Endothelial cell of umbilical vein (primary cell): ENCODE results near the gene ZC3H7A. TPM values are rescaled to one million over a fixed set of nuclear protein-coding genes. Genes with fewer than 3 reads are reported as not detected.

Experiments
- BruUV-seq: library from RNA; stranded (reverse); fragments of 400-500 nt; replicated peaks from 2 replicates; lab custom pipeline; 2021; lab: Mats Ljungman, UMichigan
- CTCF ChIA-PET: fragments of 300-600, 350-600 bp; sonication (Branson Sonifier 250); formaldehyde crosslinking; loops from one replicate; lab custom pipeline; 2021; ENCODE audit warnings: antibody characterized with exemption, inconsistent platforms; lab: Charles Lee
- POLR2A ChIA-PET: fragments of 300-600, 350-600 bp; sonication (Branson Sonifier 250); formaldehyde crosslinking; loops from one replicate; lab custom pipeline; 2021; ENCODE audit warnings: antibody characterized with exemption, inconsistent platforms; lab: Charles Lee
- DNase-seq: peaks from one replicate; pipeline ENCODE4 v3.0.0-alpha.2; 2011; ENCODE audit warnings: low read depth, low spot score
- FAIRE-seq: peaks from 2 replicates; lab custom pipeline; 2011; peaks lifted over from hg19 to GRCh38; lab: Jason Lieb, UNC
- H2AFZ ChIP-seq: 2 replicates; pipeline ENCODE4 v1.6.0; 2012; ENCODE audit warnings: low read depth, low read length, control low read depth, inconsistent platforms
- H3K27ac ChIP-seq: 2 replicates; pipeline ENCODE4 v1.5.1; 2011; ENCODE audit warnings: low read depth, mild to moderate bottlenecking, control low read depth, low read length, moderate library complexity; ENCODE audit not compliant: insufficient read depth
- H3K27me3 ChIP-seq, 2 experiments: 2 replicates each; pipeline versions ENCODE4 v1.6.0 to v1.6.1; 2011; ENCODE audit warnings: low read length in 2 of 2, mixed read lengths in 1 of 2; ENCODE audit not compliant: control insufficient read depth in 2 of 2, insufficient read depth in 2 of 2
- H3K36me3 ChIP-seq, 2 experiments: 2 replicates in 1 of 2; 3 replicates in 1 of 2; pipeline ENCODE4 v1.5.1; 2011; ENCODE audit warnings: low read length in 2 of 2, mild to moderate bottlenecking in 1 of 2, moderate library complexity in 1 of 2; ENCODE audit not compliant: control insufficient read depth in 2 of 2, insufficient read depth in 2 of 2; ENCODE audit errors: extremely low read depth in 1 of 2
- H3K4me1 ChIP-seq: 3 replicates; pipeline ENCODE4 v1.5.1; 2011; ENCODE audit warnings: mild to moderate bottlenecking, low read length; ENCODE audit not compliant: control insufficient read depth, insufficient read depth; ENCODE audit errors: extremely low read depth
- H3K4me2 ChIP-seq: 2 replicates; pipeline ENCODE4 v1.6.1; 2011; ENCODE audit warnings: low read length, control low read depth, mixed read lengths; ENCODE audit not compliant: insufficient read depth
- H3K4me3 ChIP-seq, 3 experiments: fragments of 200-600 bp in 1 of 3; sonication (generic), shearing (Covaris generic) in 1 of 3; replicated peaks in 1 of 3; 2 replicates each; pipeline ENCODE4 v1.5.1; 2011 to 2016; ENCODE audit warnings: control low read depth in 3 of 3, low read length in 3 of 3, mild to moderate bottlenecking in 2 of 3, inconsistent platforms in 1 of 3, low read depth in 1 of 3, moderate library complexity in 1 of 3; ENCODE audit not compliant: insufficient read depth in 1 of 3
- H3K79me2 ChIP-seq: 2 replicates; pipeline ENCODE4 v1.6.0; 2012; ENCODE audit warnings: low read length, inconsistent platforms; ENCODE audit not compliant: control insufficient read depth, insufficient read depth
- H3K9ac ChIP-seq: replicated peaks from 2 replicates; pipeline ENCODE3; 2011; ENCODE audit warnings: low read length, control low read depth; ENCODE audit not compliant: insufficient read depth; ENCODE audit errors: extremely low read depth
- H3K9me1 ChIP-seq: replicated peaks from 3 replicates; pipeline ENCODE4 v1.6.0; 2011; ENCODE audit warnings: mild to moderate bottlenecking, low read length; ENCODE audit not compliant: control insufficient read depth, insufficient read depth; ENCODE audit errors: extremely low read depth
- H3K9me3 ChIP-seq: replicated peaks from 2 replicates; pipeline ENCODE4 v1.5.1; 2012; ENCODE audit warnings: low read length, inconsistent platforms; ENCODE audit not compliant: control insufficient read depth, insufficient read depth
- H4K20me1 ChIP-seq: replicated peaks from 2 replicates; pipeline ENCODE3; 2011; ENCODE audit warnings: mild to moderate bottlenecking, low read length; ENCODE audit not compliant: control insufficient read depth, insufficient read depth; ENCODE audit errors: extremely low read depth
- CTCF ChIP-seq, 2 donors: IDR thresholded peaks; 1 replicate in 1 of 2; 2 replicates in 1 of 2; pipeline ENCODE4 v1.5.1; 2011; ENCODE audit warnings: low read length in 2 of 2, mild to moderate bottlenecking in 2 of 2, moderate library complexity in 2 of 2, control low read depth in 1 of 2, inconsistent platforms in 1 of 2, low read depth in 1 of 2; ENCODE audit not compliant: insufficient read depth in 1 of 2; ENCODE audit errors: extremely low read depth in 1 of 2
- EZH2 ChIP-seq: IDR thresholded peaks from 2 replicates; pipeline ENCODE4 v1.6.1; 2012; ENCODE audit warnings: borderline replicate concordance, low read depth, mild to moderate bottlenecking, moderate library complexity, low read length, inconsistent platforms; ENCODE audit not compliant: severe bottlenecking
- FOS ChIP-seq: IDR thresholded peaks from 2 replicates; pipeline ENCODE4 v1.6.1; 2011; ENCODE audit warnings: mild to moderate bottlenecking, low read length, moderate library complexity, borderline replicate concordance; ENCODE audit not compliant: insufficient read depth
- GATA2 ChIP-seq: IDR thresholded peaks from 2 replicates; pipeline ENCODE4 v1.7.0; 2011; ENCODE audit warnings: low read depth, mild to moderate bottlenecking, moderate library complexity, mixed read lengths, low read length; ENCODE audit not compliant: insufficient read length, insufficient read depth
- JUN ChIP-seq: IDR thresholded peaks from 2 replicates; pipeline ENCODE4 v1.6.1; 2011; ENCODE audit warnings: borderline replicate concordance, low read depth; ENCODE audit not compliant: insufficient read length, insufficient read depth
- MAX ChIP-seq: IDR thresholded peaks from 2 replicates; pipeline ENCODE4 v1.6.1; 2011; ENCODE audit not compliant: insufficient read depth, insufficient read length
- MYC ChIP-seq: IDR thresholded peaks from one replicate; pipeline ENCODE4 v1.6.1; 2011; ENCODE audit warnings: mild to moderate bottlenecking, low read depth, low read length
- POLR2A ChIP-seq: IDR thresholded peaks from 2 replicates; pipeline ENCODE4 v1.6.1; 2012; ENCODE audit warnings: low read depth, mild to moderate bottlenecking, control low read depth, low read length
- POLR2AphosphoS5 ChIP-seq: IDR thresholded peaks from 2 replicates; pipeline ENCODE4 v1.6.1; 2012; ENCODE audit warnings: low read depth, mild to moderate bottlenecking, control low read depth, low read length, moderate library complexity; ENCODE audit not compliant: insufficient read depth
- dilution Hi-C: fragments of 300-500 bp; cut with MboI; formaldehyde crosslinking; loops from one replicate; pipeline ENCODE4 v1.15.0; 2019; ENCODE audit warnings: low sequenced_read_pairs; ENCODE audit not compliant: extremely low pct_ligation_motif_present
- intact Hi-C: fragments of 100-400 bp; cut with micrococcal nuclease; formaldehyde crosslinking; loops from one replicate; pipeline ENCODE4 v1.10.0; 2022
- polyA plus RNA-seq, 4 experiments: library from polyadenylated mRNA; depleted of rRNA in 3 of 4; stranded (reverse) in 3 of 4; unstranded in 1 of 4; fragments of >200 nt; gene quantifications; 2 replicates each; pipeline versions ENCODE4 v1.2.1 to v1.2.3, GENCODE V29; 2011 to 2012; ENCODE audit warnings: missing spikeins in 1 of 4
- total RNA-seq: library from RNA; stranded (reverse); gene quantifications from 2 replicates; pipeline ENCODE4 v1.2.3, GENCODE V29; 2021

Gene ZC3H7A
- total and polyA plus RNA-seq, 2 donors (not counting 3 experiments of a cell fraction or from before 2014, with no cell fraction given), result 44.1 to 78.0 TPM

DNA sequence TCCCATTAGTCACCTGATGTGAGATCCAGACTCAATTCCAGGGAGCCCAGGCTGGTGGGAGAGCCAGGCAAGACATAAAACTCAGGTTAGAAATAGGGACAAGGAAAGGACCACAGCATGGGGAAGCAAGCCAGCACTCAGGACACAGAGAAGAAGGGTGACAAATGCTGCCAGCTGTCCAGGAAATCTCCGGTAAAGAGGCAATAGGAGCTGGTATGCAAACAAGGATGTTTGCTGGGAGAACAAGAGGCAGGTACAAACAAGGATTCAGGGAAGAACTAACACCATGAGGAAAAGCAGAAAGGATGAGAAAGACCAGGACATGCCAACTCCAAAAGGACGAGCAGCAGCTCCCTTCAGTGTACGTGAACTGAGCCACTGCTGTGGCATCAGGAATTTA lies 44.2 kb downstream of the ZC3H7A start:
- dilution Hi-C loops (no loop called here), intact Hi-C loops (no loop called here)
- FAIRE-seq, result no peak
- no peak overlapping the region for H3K27ac ChIP-seq
- no peak overlapping the region for H2AFZ ChIP-seq
- H3K27me3 ChIP-seq, result no peaks in the 10 kb centered on the region
- no TSS peak for BruUV-seq
- TF ChIP-seq MAX (no peak), FOS (no peak), POLR2A (no peak), JUN (no peak), CTCF (IDR thresholded peaks at IDR 0.05; ENCODE audit: extremely low read depth in 1 of 2, insufficient read depth in 1 of 2, low read depth in 1 of 2, low read length in 2 of 2) (no peak), EZH2 (no peak), GATA2 (no peak), POLR2AphosphoS5 (no peak), MYC (no peak)
- no peak for DNase-seq
- H4K20me1 ChIP-seq, result no peaks in the 10 kb centered on the region
- H3K79me2 ChIP-seq, result no peaks in the 10 kb centered on the region
- H3K36me3 ChIP-seq, result peaks cover 39 to 45% of the 10 kb centered on the region in 2 experiments
- ChIA-PET POLR2A (no interaction called here), CTCF (no interaction called here)
- no peak overlapping the region for H3K4me2 ChIP-seq
- no peaks in the 10 kb centered on the region for H3K9me3 ChIP-seq
- no peak overlapping the region for H3K4me3 ChIP-seq
- H3K9ac ChIP-seq, result no peak overlapping the region
- H3K4me1 ChIP-seq, result peaks cover under 1% of the 10 kb centered on the region
- H3K9me1 ChIP-seq, result no peaks in the 10 kb centered on the region
